Lower leg skin (tissue), 4 donors: ENCODE data around the gene GPRIN3. TPM values are rescaled to one million over a fixed set of nuclear protein-coding genes. Genes with fewer than 3 reads are reported as not detected.

Experiments
- DNase-seq, 2 donors: peaks; one replicate each; pipeline ENCODE4 v3.0.0-alpha.2; 2019; ENCODE audit warnings: low spot score in 2 of 2
- H3K4me3 ChIP-seq: fragments of 200-600 bp; sonication (generic); 2 replicates; pipeline ENCODE4 v1.5.1; 2017; ENCODE audit warnings: mild to moderate bottlenecking, low read depth; ENCODE audit not compliant: poor library complexity, severe bottlenecking
- CTCF ChIP-seq, 3 donors: fragments of 450-650 bp; IDR thresholded peaks; one replicate each; pipeline ENCODE4 v1.5.1; 2016; ENCODE audit warnings: antibody characterized with exemption in 3 of 3, mild to moderate bottlenecking in 3 of 3, moderate library complexity in 2 of 3
- POLR2A ChIP-seq, 2 donors: fragments of 450-650 bp; IDR thresholded peaks; one replicate each; pipeline ENCODE4 v1.6.1; 2016 to 2017; ENCODE audit warnings: antibody characterized with exemption in 2 of 2, mild to moderate bottlenecking in 1 of 2, moderate library complexity in 1 of 2
- WGBS, 2 donors: methylation state at CpG; one replicate each; pipeline ENCODE4 v1.1.5; 2018; 5-methylcytosine and 5-hydroxymethylcytosine counted together
- intact Hi-C: fragments of 100-400 bp; cut with DNase I; formaldehyde crosslinking; loops from one replicate; pipeline ENCODE4 v1.15.0; 2023; ENCODE audit warnings: low total_unique reads
- total RNA-seq, 4 donors: library from RNA; depleted of rRNA; stranded (reverse); fragments of >200 nt; gene quantifications; one replicate each; pipeline ENCODE4 v1.1.0, GENCODE V29; 2016

The GPRIN3 gene
- total RNA-seq, 4 donors from 2014 or later = 1.5 to 3.3 (median 1.8) TPM

GRCh38 chr4:89243733-89244252, 63.8 kb downstream of the GPRIN3 start:
- DNase-seq = no peak
- H3K4me3 ChIP-seq = no peak overlapping the region
- intact Hi-C loops = no loop called here
- TF ChIP-seq POLR2A (IDR thresholded peaks at IDR 0.05) (no peak), CTCF (IDR thresholded peaks at IDR 0.05) (no peak)

GRCh38 chr4:89242864-89243732, 64.5 kb downstream of the GPRIN3 start:
- H3K4me3 ChIP-seq = no peak overlapping the region
- intact Hi-C loops = no loop called here
- TF ChIP-seq POLR2A (IDR thresholded peaks at IDR 0.05) (no peak), CTCF (IDR thresholded peaks at IDR 0.05) (no peak)
- no peak for DNase-seq
- WGBS, 2 donors = 53 to 56% methylated on average over 5 of the region's 5 CpGs

DNA sequence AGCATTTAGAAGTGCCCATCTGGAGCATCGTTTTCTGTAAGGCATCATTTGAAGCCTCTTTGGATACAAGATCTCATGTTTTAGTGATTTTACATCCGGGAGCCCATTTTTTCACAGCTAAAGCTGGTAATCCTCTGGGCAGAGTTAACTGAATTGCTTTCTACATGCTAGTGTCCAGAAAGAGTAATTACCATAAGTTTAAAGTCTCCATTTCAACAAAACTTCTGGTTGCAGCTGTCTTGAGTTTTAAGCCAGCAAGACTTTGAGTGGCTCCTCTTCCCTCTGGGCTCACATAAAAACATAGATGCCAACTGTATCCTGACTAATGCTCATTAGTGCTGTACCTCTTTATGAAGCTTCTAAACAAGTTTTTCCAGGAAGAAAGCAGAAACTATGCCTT, 65.4 kb downstream of the GPRIN3 start:
- no peak for TF ChIP-seq POLR2A (IDR thresholded peaks at IDR 0.05)
- no peak for TF ChIP-seq CTCF (IDR thresholded peaks at IDR 0.05)
- intact Hi-C loops = no loop called here
- WGBS, 2 donors = 63 to 80% methylated on average over 2 of the region's 2 CpGs
- DNase-seq = no peak
- no peak overlapping the region for H3K4me3 ChIP-seq

GRCh38 chr4:89230271-89230670, 77.3 kb downstream of the GPRIN3 start:
- 83 to 86% methylated on average over 3 of the region's 3 CpGs for WGBS, 2 donors
- intact Hi-C loops = no loop called here

More at GRCh38 chr4:89230271-89230670, 77.3 kb downstream of the GPRIN3 start:
- DNase-seq = no peak
- TF ChIP-seq CTCF (IDR thresholded peaks at IDR 0.05) (no peak), POLR2A (IDR thresholded peaks at IDR 0.05) (no peak)
- no peak overlapping the region for H3K4me3 ChIP-seq
